Astrocyte of the cerebellum (primary cell): ENCODE data around the gene GNG3.

Source experiments
- DNase-seq: peaks from one replicate; pipeline ENCODE4 v3.0.0-alpha.2; 2011; ENCODE audit warnings: low read depth
- H3K4me3 ChIP-seq: 2 replicates; pipeline ENCODE4 v1.5.1; 2011; ENCODE audit warnings: mild to moderate bottlenecking, low read depth, low read length, moderate library complexity
- CTCF ChIP-seq: IDR thresholded peaks from 2 replicates; pipeline ENCODE4 v1.5.1; 2012; ENCODE audit warnings: low read length, low read depth, moderate library complexity, mild to moderate bottlenecking; ENCODE audit errors: missing control alignments
- in situ Hi-C: cut with HindIII; loops from 2 replicates; pipeline ENCODE4 v1.10.0; 2017; ENCODE audit warnings: low sequenced_read_pairs

The GNG3 gene

GRCh38 chr11:62705880-62706849, 1.3 kb upstream of the GNG3 start:
- peak; percentile 84 for DNase-seq
- in situ Hi-C loops: no loop called here

GRCh38 chr11:62706850-62707247, 627 bp upstream of the GNG3 start:
- no peak for TF ChIP-seq CTCF
- DNase-seq: no peak
- in situ Hi-C loops: no loop called here
- H3K4me3 ChIP-seq: peak overlapping the region; percentile 60

More at GRCh38 chr11:62705880-62706849, 1.3 kb upstream of the GNG3 start:
- no peak for TF ChIP-seq CTCF
- H3K4me3 ChIP-seq: peak overlapping the region; percentile 60

GRCh38 chr11:62708392-62708791, 916 bp downstream of the GNG3 start:
- in situ Hi-C loops: no loop called here
- no peak for TF ChIP-seq CTCF
- no peak for DNase-seq
- H3K4me3 ChIP-seq: peak overlapping the region; percentile 51

GRCh38 chr11:62708793-62709192, 1.3 kb downstream of the GNG3 start:
- no peak for TF ChIP-seq CTCF
- DNase-seq: no peak
- in situ Hi-C loops: no loop called here
- H3K4me3 ChIP-seq: peak overlapping the region; percentile 51

- in situ Hi-C loops: no loop called here
- no peak for TF ChIP-seq CTCF
- H3K4me3 ChIP-seq: peak overlapping the region; percentile 51
- peak; percentile 97 for DNase-seq
Measured at GRCh38 chr11:62709247-62710000, 1.9 kb downstream of the GNG3 start.

- no peak for DNase-seq
- in situ Hi-C loops: no loop called here
- peak overlapping the region; percentile 51 for H3K4me3 ChIP-seq
- TF ChIP-seq CTCF: no peak
Measured at GRCh38 chr11:62710001-62710345, 2.5 kb downstream of the GNG3 start.
